ENCODE results near the gene TECPR2. TPM values are rescaled to one million over a fixed set of nuclear protein-coding genes. Genes with fewer than 3 reads are reported as not detected.

TECPR2 gene
- total RNA-seq, 1 experiment from 2014 or later: 12.2 TPM

- Histone ChIP-seq H3K27ac (ENCODE audit: low read depth, low read length) (no peak overlapping the region), H3K9me2 (ENCODE audit: insufficient read depth) (no peaks in the 10 kb centered on the region), H2AFZ (ENCODE audit: low read depth, low read length, poor library complexity, severe bottlenecking) (no peak overlapping the region), H3K36me3 (ENCODE audit: control insufficient read depth in 1 of 2, insufficient read depth in 2 of 2, low read length in 2 of 2) (no peaks in the 10 kb centered on the region), H3K9ac (ENCODE audit: low read length) (no peak overlapping the region), H3K4me2 (ENCODE audit: low read length) (no peak overlapping the region), H3K9me3 (ENCODE audit: control insufficient read depth in 1 of 2, insufficient read depth in 1 of 2, low read depth in 1 of 2, low read length in 2 of 2) (no peaks in the 10 kb centered on the region), H4K20me1 (ENCODE audit: insufficient read depth) (no peaks in the 10 kb centered on the region), H3K79me2 (ENCODE audit: insufficient read depth, low read length) (no peaks in the 10 kb centered on the region), H3K4me3 (replicated peaks in 1 of 2; ENCODE audit: low read depth in 1 of 2, low read length in 2 of 2) (no peak overlapping the region), H3K4me1 (ENCODE audit: control insufficient read depth in 1 of 2, insufficient read depth in 2 of 2, low read length in 2 of 2) (no peaks in the 10 kb centered on the region), H3K27me3 (ENCODE audit: insufficient read depth, low read length) (no peaks in the 10 kb centered on the region)
- intact Hi-C loops (cut with micrococcal nuclease): no loop called here
- no peak for DNase-seq (ENCODE audit: low read depth, low spot score)
- ChIA-PET POLR2A (no interaction called here), RAD21 (ENCODE audit: low non-redundant PET in 1 of 2, low total read pairs in 2 of 2, uncharacterized antibody in 2 of 2, unreplicated experiment in 2 of 2) (no interaction called here), CTCF (no interaction called here)
- no peak for TF ChIP-seq ZNF274 (IDR thresholded peaks at IDR 0.05; ENCODE audit: low read depth, low read length)
- no peak for ATAC-seq
- BruUV-seq (replicated peaks): no TSS peak
Measured at GRCh38 chr14:102462391-102462790, 99.7 kb downstream of the TECPR2 start.

- H3K9ac ChIP-seq (ENCODE audit: low read length): no peak overlapping the region
- no peaks in the 10 kb centered on the region for H3K9me3 ChIP-seq (ENCODE audit: control insufficient read depth in 1 of 2, insufficient read depth in 1 of 2, low read depth in 1 of 2, low read length in 2 of 2)
- DNase-seq (ENCODE audit: low read depth, low spot score) (no peak), ATAC-seq (no peak)
- no peak for TF ChIP-seq POLR2A (IDR thresholded peaks at IDR 0.05; ENCODE audit: borderline replicate concordance, extremely low read depth, insufficient read depth, insufficient read length)
- no peak for TF ChIP-seq SIN3A (IDR thresholded peaks at IDR 0.05; ENCODE audit: low read depth)
- H3K36me3 ChIP-seq (ENCODE audit: control insufficient read depth in 1 of 2, insufficient read depth in 2 of 2, low read length in 2 of 2): no peaks in the 10 kb centered on the region
- H3K79me2 ChIP-seq (ENCODE audit: insufficient read depth, low read length): no peaks in the 10 kb centered on the region
- BruUV-seq (replicated peaks): no TSS peak
- no peak overlapping the region for H2AFZ ChIP-seq (ENCODE audit: low read depth, low read length, poor library complexity, severe bottlenecking)
- H3K4me3 ChIP-seq (replicated peaks in 1 of 2; ENCODE audit: low read depth in 1 of 2, low read length in 2 of 2): no peak overlapping the region
- intact Hi-C loops (cut with micrococcal nuclease): no loop called here
- no peaks in the 10 kb centered on the region for H3K9me2 ChIP-seq (ENCODE audit: insufficient read depth)
- peaks cover 0 to 1% of the 10 kb centered on the region in 2 experiments; a peak in 1 of 4 replicates for H3K4me1 ChIP-seq (ENCODE audit: control insufficient read depth in 1 of 2, insufficient read depth in 2 of 2, low read length in 2 of 2)
- H3K4me2 ChIP-seq (ENCODE audit: low read length): no peak overlapping the region
- POLR2A ChIA-PET: no interaction called here
- H4K20me1 ChIP-seq (ENCODE audit: insufficient read depth): no peaks in the 10 kb centered on the region
- H3K27me3 ChIP-seq (ENCODE audit: insufficient read depth, low read length): no peaks in the 10 kb centered on the region
- CTCF ChIA-PET: no interaction called here
- RAD21 ChIA-PET (ENCODE audit: low non-redundant PET in 1 of 2, low total read pairs in 2 of 2, uncharacterized antibody in 2 of 2, unreplicated experiment in 2 of 2): no interaction called here
- H3K27ac ChIP-seq (ENCODE audit: low read depth, low read length): no peak overlapping the region
Measured at GRCh38 chr14:102464006-102464405, 101.3 kb downstream of the TECPR2 start.

- ChIA-PET RAD21 (ENCODE audit: low non-redundant PET in 1 of 2, low total read pairs in 2 of 2, uncharacterized antibody in 2 of 2, unreplicated experiment in 2 of 2) (no interaction called here), POLR2A (no interaction called here), CTCF (no interaction called here)
- Histone ChIP-seq H4K20me1 (ENCODE audit: insufficient read depth) (no peaks in the 10 kb centered on the region), H3K9ac (ENCODE audit: low read length) (no peak overlapping the region), H3K9me3 (ENCODE audit: control insufficient read depth in 1 of 2, insufficient read depth in 1 of 2, low read depth in 1 of 2, low read length in 2 of 2) (no peaks in the 10 kb centered on the region), H3K4me1 (ENCODE audit: control insufficient read depth in 1 of 2, insufficient read depth in 2 of 2, low read length in 2 of 2) (peaks cover 0 to 6% of the 10 kb centered on the region in 2 experiments; a peak in 1 of 4 replicates), H3K4me2 (ENCODE audit: low read length) (no peak overlapping the region), H3K9me2 (ENCODE audit: insufficient read depth) (no peaks in the 10 kb centered on the region), H3K79me2 (ENCODE audit: insufficient read depth, low read length) (no peaks in the 10 kb centered on the region), H3K36me3 (ENCODE audit: control insufficient read depth in 1 of 2, insufficient read depth in 2 of 2, low read length in 2 of 2) (no peaks in the 10 kb centered on the region), H3K27ac (ENCODE audit: low read depth, low read length) (no peak overlapping the region), H3K27me3 (ENCODE audit: insufficient read depth, low read length) (no peaks in the 10 kb centered on the region), H3K4me3 (replicated peaks in 1 of 2; ENCODE audit: low read depth in 1 of 2, low read length in 2 of 2) (no peak overlapping the region), H2AFZ (ENCODE audit: low read depth, low read length, poor library complexity, severe bottlenecking) (no peak overlapping the region)
- DNase-seq (ENCODE audit: low read depth, low spot score): no peak
- BruUV-seq (replicated peaks): no TSS peak
- intact Hi-C loops (cut with micrococcal nuclease): no loop called here
- TF ChIP-seq CEBPB (IDR thresholded peaks at IDR 0.05; ENCODE audit: low read depth): no peak
- no peak for TF ChIP-seq ATF3 (IDR thresholded peaks at IDR 0.05)
- TF ChIP-seq ELF1 (IDR thresholded peaks at IDR 0.05; ENCODE audit: borderline replicate concordance, low read depth): no peak
- TF ChIP-seq CBX3 (IDR thresholded peaks at IDR 0.05; ENCODE audit: low read depth): no peak
- TF ChIP-seq RAD21 (IDR thresholded peaks at IDR 0.05; ENCODE audit: low read depth): no peak
- no peak for TF ChIP-seq TCF7L2 (IDR thresholded peaks at IDR 0.05; ENCODE audit: borderline replicate concordance, extremely low read depth, insufficient read depth, insufficient read length)
- no peak for TF ChIP-seq FOSL1 (IDR thresholded peaks at IDR 0.05; ENCODE audit: low read depth)
- no peak for ATAC-seq
Measured at GRCh38 chr14:102464846-102465341, 102.2 kb downstream of the TECPR2 start.
